AG09309 (cell line): Measurements from ENCODE around the gene CCDC57.

Experiments used
- DNase-seq: peaks from one replicate; pipeline ENCODE4 v3.0.0-alpha.2; 2010; ENCODE audit warnings: low read depth
- H3K4me3 ChIP-seq: 2 replicates; pipeline ENCODE4 v1.5.1; 2011; ENCODE audit warnings: mild to moderate bottlenecking, low read depth, low read length, moderate library complexity; ENCODE audit not compliant: control insufficient read depth
- TF ChIP-seq, protein P1 (sequence below): IDR thresholded peaks from 2 replicates; pipeline ENCODE4 v1.5.1; 2011; ENCODE audit warnings: mild to moderate bottlenecking, low read depth, low read length, inconsistent platforms; ENCODE audit not compliant: insufficient read depth, control insufficient read depth; ENCODE audit errors: missing control alignments

The CCDC57 gene

DNA sequence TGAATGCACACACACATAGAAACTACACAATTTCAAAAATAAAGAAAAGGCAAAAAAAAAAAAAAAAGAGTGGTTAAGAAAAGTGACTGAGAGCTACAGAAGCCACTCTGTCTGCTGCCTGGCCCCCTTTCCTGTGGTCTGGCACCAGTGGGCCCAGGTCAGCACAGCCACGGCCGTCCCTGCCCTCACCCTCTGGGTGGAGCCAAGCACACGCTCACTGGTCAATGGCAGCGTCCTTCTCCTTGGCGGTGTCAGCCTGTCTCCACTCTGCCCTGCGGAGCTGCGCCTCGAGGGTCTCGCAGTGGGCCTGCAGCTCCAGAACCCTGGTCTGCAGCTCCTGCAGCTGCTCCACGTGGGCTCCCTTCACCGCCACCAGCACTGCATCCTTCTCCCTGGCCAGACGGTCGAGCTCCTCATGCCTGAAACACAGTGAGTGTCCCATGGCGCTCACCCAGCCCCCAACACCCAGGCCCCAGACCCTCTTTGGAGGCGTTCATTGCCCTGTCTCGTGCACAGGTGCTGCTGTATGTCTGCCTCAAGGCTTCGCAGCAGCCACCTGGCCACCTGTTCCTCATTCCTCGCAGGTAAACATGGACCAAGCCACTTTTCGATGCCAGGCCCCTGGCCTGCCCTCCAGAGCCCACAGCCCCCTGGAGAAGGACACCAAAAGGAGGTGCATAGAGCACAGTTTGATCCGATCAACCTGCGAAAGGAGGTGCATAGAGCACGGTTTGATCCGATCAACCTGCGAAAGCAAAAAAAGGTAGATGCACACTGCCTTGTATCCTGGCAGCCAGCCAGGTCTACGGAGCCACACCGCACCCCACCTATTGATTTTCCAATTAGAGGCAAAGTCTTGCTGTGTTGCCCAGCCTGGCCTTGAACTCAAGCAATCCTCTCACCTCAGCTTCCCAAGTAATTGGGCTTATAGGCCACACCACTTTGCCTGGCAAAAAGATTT, 24.4 kb downstream of the CCDC57 start:
- no peak overlapping the region for H3K4me3 ChIP-seq
- TF ChIP-seq, protein P1, sequence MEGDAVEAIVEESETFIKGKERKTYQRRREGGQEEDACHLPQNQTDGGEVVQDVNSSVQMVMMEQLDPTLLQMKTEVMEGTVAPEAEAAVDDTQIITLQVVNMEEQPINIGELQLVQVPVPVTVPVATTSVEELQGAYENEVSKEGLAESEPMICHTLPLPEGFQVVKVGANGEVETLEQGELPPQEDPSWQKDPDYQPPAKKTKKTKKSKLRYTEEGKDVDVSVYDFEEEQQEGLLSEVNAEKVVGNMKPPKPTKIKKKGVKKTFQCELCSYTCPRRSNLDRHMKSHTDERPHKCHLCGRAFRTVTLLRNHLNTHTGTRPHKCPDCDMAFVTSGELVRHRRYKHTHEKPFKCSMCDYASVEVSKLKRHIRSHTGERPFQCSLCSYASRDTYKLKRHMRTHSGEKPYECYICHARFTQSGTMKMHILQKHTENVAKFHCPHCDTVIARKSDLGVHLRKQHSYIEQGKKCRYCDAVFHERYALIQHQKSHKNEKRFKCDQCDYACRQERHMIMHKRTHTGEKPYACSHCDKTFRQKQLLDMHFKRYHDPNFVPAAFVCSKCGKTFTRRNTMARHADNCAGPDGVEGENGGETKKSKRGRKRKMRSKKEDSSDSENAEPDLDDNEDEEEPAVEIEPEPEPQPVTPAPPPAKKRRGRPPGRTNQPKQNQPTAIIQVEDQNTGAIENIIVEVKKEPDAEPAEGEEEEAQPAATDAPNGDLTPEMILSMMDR: no peak
- DNase-seq: no peak

DNA sequence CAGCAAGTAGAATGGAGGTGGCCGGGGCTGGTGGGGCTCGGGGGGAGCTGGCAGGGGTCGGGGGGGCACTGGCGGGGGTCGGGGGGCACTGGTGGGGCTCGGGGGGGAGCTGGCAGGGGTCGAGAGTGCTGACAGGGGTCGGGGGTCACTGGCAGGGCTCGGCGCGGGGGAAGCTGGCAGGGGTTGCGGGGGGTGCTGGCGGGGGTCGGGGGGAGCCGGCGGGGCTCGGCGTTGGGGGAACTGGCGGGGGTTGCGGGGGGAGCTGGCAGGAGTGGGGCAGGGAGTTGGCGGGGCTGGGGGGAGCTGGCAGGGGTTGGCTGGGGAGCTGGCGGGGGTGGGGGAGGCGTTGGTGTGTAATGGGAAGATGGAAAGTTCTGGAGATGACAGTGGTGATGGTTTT, 25.1 kb downstream of the CCDC57 start:
- no peak overlapping the region for H3K4me3 ChIP-seq
- TF ChIP-seq, protein P1: no peak
- no peak for DNase-seq

DNA sequence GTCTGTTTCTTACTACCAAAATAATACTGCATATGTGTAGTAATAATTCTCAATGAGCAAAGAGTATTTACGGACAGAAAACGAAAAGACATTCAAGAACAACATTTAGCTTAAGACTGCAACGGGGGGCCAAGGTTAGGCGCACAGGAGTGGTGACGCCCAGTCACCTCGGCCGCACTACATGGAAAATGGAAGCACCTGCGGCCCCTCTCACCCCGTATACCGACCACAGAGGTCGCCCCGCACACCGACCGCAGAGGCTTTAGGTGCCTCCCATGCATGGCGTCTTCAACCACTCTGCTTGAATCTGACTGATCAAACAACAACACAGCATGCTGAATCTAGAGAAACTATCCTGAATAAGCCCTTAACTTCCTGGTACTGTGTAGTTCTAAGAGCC, 26.4 kb downstream of the CCDC57 start:
- TF ChIP-seq, protein P1: no peak
- H3K4me3 ChIP-seq: no peak overlapping the region
- no peak for DNase-seq

GRCh38 chr17:82184761-82185160, 27.9 kb downstream of the CCDC57 start:
- TF ChIP-seq, protein P1: no peak
- DNase-seq: no peak
- H3K4me3 ChIP-seq: no peak overlapping the region

GRCh38 chr17:82180776-82181528, 31.7 kb downstream of the CCDC57 start:
- TF ChIP-seq, protein P1: no peak
- no peak overlapping the region for H3K4me3 ChIP-seq
- DNase-seq: no peak

DNA sequence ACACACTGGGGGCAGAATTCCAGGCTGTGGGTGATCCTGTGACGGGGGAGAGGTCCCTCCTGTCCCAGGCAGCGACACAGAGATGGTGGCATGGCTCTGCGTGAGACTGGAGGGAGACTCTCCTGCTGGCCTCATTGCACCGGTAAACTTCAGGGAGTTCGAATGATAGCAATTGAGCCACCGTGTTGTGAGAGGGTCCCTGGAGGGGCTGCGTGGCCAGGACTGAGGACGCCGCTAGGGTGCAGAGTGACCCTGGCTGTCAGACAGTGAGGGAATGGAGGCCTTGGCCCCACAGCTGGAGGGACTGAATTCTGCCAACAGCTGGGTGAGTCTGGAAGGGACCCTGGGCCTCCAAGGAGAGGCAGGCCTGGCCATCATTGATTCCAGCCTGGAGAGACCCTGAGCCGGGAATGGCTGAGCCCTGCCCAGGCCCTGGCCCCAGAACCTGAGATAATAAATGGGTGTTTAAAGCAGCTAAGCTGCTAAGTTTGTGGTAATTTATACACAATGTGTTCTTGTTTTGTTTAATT, 32.6 kb downstream of the CCDC57 start:
- TF ChIP-seq, protein P1: no peak
- no peak overlapping the region for H3K4me3 ChIP-seq
- DNase-seq: no peak
